DOHH2 (cell line): ENCODE data around the gene LRIG3.

ENCODE experiments used
- H3F3A ChIP-seq: fragments of 200-600 bp; sonication (generic), shearing (Covaris generic); 2 replicates; pipeline ENCODE4 v1.6.0; 2016; ENCODE audit warnings: antibody characterized with exemption, mild to moderate bottlenecking; ENCODE audit not compliant: control insufficient read depth, insufficient read depth
- H3K27ac ChIP-seq: fragments of 200-600 bp; sonication (generic); 2 replicates; pipeline ENCODE4 v1.5.1; 2014; ENCODE audit warnings: low read depth, mild to moderate bottlenecking, low read length, moderate library complexity
- H3K27me3 ChIP-seq: fragments of 200-600 bp; sonication (generic); 2 replicates; pipeline ENCODE4 v1.6.1; 2014; ENCODE audit warnings: mild to moderate bottlenecking, low read length, mixed read lengths; ENCODE audit not compliant: control insufficient read depth
- H3K36me3 ChIP-seq: fragments of 200-600 bp; sonication (generic); 2 replicates; pipeline ENCODE4 v1.6.1; 2014; ENCODE audit warnings: mild to moderate bottlenecking, low read length, moderate library complexity, mixed read lengths; ENCODE audit not compliant: control insufficient read depth
- H3K4me1 ChIP-seq: fragments of 200-600 bp; sonication (generic); 2 replicates; pipeline ENCODE4 v1.6.1; 2014; ENCODE audit warnings: mild to moderate bottlenecking, low read length, mixed read lengths; ENCODE audit not compliant: control insufficient read depth
- H3K4me2 ChIP-seq: fragments of 200-600 bp; sonication (generic); 2 replicates; pipeline ENCODE4 v1.6.0; 2014; ENCODE audit warnings: mild to moderate bottlenecking, low read length, moderate library complexity
- H3K4me3 ChIP-seq: fragments of 200-600 bp; sonication (generic); 2 replicates; pipeline ENCODE4 v1.5.1; 2014; ENCODE audit warnings: mild to moderate bottlenecking, low read length, mixed read lengths
- H3K79me2 ChIP-seq: fragments of 200-600 bp; sonication (generic); 2 replicates; pipeline ENCODE4 v1.6.1; 2014; ENCODE audit warnings: mild to moderate bottlenecking, low read length, mixed read lengths; ENCODE audit not compliant: control insufficient read depth
- H3K9me2 ChIP-seq: fragments of 200-600 bp; sonication (generic); replicated peaks from 2 replicates; pipeline ENCODE4 v1.6.1; 2014; ENCODE audit warnings: mild to moderate bottlenecking, low read length, mixed read lengths; ENCODE audit not compliant: control insufficient read depth
- H3K9me3 ChIP-seq: fragments of 200-600 bp; sonication (generic); 2 replicates; pipeline ENCODE4 v1.6.1; 2014; ENCODE audit warnings: antibody characterized with exemption, low read length, mixed read lengths; ENCODE audit not compliant: control insufficient read depth, insufficient read depth
- H4K20me1 ChIP-seq: fragments of 200-600 bp; sonication (generic); 2 replicates; pipeline ENCODE4 v1.6.0; 2014; ENCODE audit warnings: low read depth, mild to moderate bottlenecking, antibody characterized with exemption, low read length, moderate library complexity; ENCODE audit not compliant: control insufficient read depth, insufficient read depth
- EZH2phosphoT487 ChIP-seq: fragments of 200-600 bp; sonication (generic); IDR thresholded peaks from 2 replicates; pipeline ENCODE4 v1.6.1; 2017; ENCODE audit warnings: borderline replicate concordance, mild to moderate bottlenecking, antibody characterized with exemption, low read length, moderate library complexity, mixed read lengths
- TF ChIP-seq, protein P1 (sequence below): fragments of 200-600 bp; sonication (generic); IDR thresholded peaks from one replicate; pipeline ENCODE4 v1.5.1; 2014; ENCODE audit warnings: antibody characterized with exemption, mild to moderate bottlenecking, low read depth, low read length; ENCODE audit not compliant: poor library complexity, severe bottlenecking

Gene LRIG3

DNA sequence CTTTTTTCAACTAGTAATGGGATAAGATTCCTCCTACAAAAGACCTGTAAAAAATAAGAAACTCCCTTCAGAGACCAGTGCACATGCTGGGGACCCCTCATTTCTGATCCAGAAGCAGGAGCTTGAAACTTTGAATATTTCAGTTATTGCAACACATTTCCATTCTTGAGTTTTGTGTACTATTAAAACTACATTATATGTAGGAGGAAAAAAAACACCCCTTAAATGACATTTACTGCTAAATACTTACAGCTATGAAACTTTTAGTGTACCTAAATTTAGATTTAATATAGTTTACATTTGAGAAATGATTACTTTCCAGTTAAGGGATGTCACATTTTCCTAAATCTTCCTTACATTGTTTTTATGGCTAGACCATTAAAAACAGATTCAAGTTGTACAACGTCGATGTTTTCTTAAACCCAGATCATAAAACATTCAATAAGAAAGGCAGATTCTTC lies 4.1 kb downstream of the LRIG3 start:
- Histone ChIP-seq H4K20me1 (no peaks in the 10 kb centered on the region), H3K27ac (no peak overlapping the region), H3K9me2 (no peaks in the 10 kb centered on the region), H3K79me2 (no peaks in the 10 kb centered on the region), H3K9me3 (peaks cover 6% of the 10 kb centered on the region; the same call in 1 of the 2 replicates), H3K4me2 (no peak overlapping the region), H3K36me3 (no peaks in the 10 kb centered on the region), H3K27me3 (no peaks in the 10 kb centered on the region), H3F3A (no peaks in the 10 kb centered on the region), H3K4me3 (no peak overlapping the region), H3K4me1 (no peaks in the 10 kb centered on the region)
- TF ChIP-seq EZH2phosphoT487: no peak
- TF ChIP-seq, protein P1, sequence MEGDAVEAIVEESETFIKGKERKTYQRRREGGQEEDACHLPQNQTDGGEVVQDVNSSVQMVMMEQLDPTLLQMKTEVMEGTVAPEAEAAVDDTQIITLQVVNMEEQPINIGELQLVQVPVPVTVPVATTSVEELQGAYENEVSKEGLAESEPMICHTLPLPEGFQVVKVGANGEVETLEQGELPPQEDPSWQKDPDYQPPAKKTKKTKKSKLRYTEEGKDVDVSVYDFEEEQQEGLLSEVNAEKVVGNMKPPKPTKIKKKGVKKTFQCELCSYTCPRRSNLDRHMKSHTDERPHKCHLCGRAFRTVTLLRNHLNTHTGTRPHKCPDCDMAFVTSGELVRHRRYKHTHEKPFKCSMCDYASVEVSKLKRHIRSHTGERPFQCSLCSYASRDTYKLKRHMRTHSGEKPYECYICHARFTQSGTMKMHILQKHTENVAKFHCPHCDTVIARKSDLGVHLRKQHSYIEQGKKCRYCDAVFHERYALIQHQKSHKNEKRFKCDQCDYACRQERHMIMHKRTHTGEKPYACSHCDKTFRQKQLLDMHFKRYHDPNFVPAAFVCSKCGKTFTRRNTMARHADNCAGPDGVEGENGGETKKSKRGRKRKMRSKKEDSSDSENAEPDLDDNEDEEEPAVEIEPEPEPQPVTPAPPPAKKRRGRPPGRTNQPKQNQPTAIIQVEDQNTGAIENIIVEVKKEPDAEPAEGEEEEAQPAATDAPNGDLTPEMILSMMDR: no peak

DNA sequence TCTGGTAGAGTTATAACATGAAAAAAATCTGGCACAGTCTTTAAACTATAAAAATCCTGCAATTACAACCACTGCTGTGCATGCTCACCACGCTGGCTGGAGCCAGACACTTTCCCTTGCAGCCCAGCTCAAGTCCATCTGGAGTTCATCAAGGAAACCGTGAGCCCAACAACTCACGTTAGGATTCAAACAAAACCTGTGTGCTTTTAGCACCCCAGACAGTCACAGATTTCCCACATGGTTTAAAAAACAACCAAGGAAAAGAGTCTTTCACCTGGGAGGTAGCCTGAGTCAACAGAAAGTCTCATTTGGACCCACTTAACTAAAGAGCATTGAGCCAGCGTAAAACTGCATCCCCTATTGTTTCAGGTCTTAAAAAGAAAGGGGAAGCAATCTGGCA lies 4.7 kb downstream of the LRIG3 start:
- Histone ChIP-seq H3K79me2 (no peaks in the 10 kb centered on the region), H3K27me3 (no peaks in the 10 kb centered on the region), H3K4me3 (no peak overlapping the region), H3K27ac (no peak overlapping the region), H3K4me2 (no peak overlapping the region), H3K4me1 (no peaks in the 10 kb centered on the region), H3K36me3 (no peaks in the 10 kb centered on the region), H3K9me3 (peaks cover 5% of the 10 kb centered on the region; the same call in 1 of the 2 replicates), H3K9me2 (no peaks in the 10 kb centered on the region), H4K20me1 (no peaks in the 10 kb centered on the region), H3F3A (no peaks in the 10 kb centered on the region)
- TF ChIP-seq EZH2phosphoT487: no peak
- TF ChIP-seq, protein P1: no peak

DNA sequence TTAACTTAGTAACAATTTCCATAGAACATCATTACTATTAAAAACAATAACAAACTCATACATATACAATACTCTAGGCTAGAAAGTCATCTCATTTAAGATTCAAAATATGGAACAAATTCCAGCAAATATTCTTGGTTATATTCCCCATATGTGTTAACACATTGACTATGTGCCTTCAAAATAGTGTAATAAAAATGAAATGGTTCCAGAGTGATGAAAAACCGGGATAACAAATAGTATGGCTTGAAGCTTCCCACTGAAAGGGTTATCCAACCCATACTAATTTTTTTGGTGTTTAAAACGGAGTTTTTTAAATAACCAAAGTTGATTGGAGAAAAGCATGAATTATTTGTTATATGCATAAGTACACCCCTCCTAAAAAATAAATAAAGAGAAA lies 5.3 kb downstream of the LRIG3 start:
- H3K9me2 ChIP-seq: no peaks in the 10 kb centered on the region
- no peaks in the 10 kb centered on the region for H3K36me3 ChIP-seq
- H3K27ac ChIP-seq: no peak overlapping the region

More for the DNA sequence above, 5.3 kb downstream of the LRIG3 start:
- Histone ChIP-seq H3K79me2 (no peaks in the 10 kb centered on the region), H3K27me3 (no peaks in the 10 kb centered on the region), H4K20me1 (no peaks in the 10 kb centered on the region), H3K4me2 (no peak overlapping the region), H3F3A (no peaks in the 10 kb centered on the region), H3K4me1 (no peaks in the 10 kb centered on the region), H3K4me3 (no peak overlapping the region), H3K9me3 (no peaks in the 10 kb centered on the region)
- TF ChIP-seq, protein P1: no peak
- TF ChIP-seq EZH2phosphoT487: no peak
